Uterus (tissue), 2 donors: ENCODE measurements around the gene TRPV5.

ENCODE experiments used
- CTCF ChIP-seq, 4 experiments: fragments of 200-600 bp in 2 of 4; fragments of 450-650 bp in 2 of 4; sonication (generic) in 2 of 4; IDR thresholded peaks; one replicate each; pipeline ENCODE4 v1.5.1; 2016 to 2019; ENCODE audit warnings: antibody characterized with exemption in 4 of 4, mild to moderate bottlenecking in 2 of 4, moderate library complexity in 1 of 4
- POLR2A ChIP-seq, 2 donors: fragments of 450-650 bp; IDR thresholded peaks; one replicate each; pipeline ENCODE4 v1.6.1; 2016; ENCODE audit warnings: antibody characterized with exemption in 2 of 2, mild to moderate bottlenecking in 1 of 2, moderate library complexity in 1 of 2

GRCh38 chr7:142938611-142939010 lies 5.1 kb upstream of the TRPV5 start:
- no peak for TF ChIP-seq CTCF (IDR thresholded peaks at IDR 0.05)
- TF ChIP-seq POLR2A (IDR thresholded peaks at IDR 0.05), result no peak
